ENCODE results near the gene LYG1. TPM values are rescaled to one million over a fixed set of nuclear protein-coding genes. Genes with fewer than 3 reads are reported as not detected.
"Not testable (repeated sequence)": the region's sequence is repeated elsewhere in the genome, so short reads cannot be mapped to it uniquely, and the experiment has no call there.

The LYG1 gene
- total and polyA plus RNA-seq, 4 experiments from 2014 or later: 0.52 to 3.3 (median 2.5) TPM; not detected in 1

- H3K4me1 ChIP-seq (ENCODE audit: insufficient read depth, low read length): peaks cover 51% of the 10 kb centered on the region
- H3K4me3 ChIP-seq (ENCODE audit: low read length in 2 of 2): peak overlapping the region; percentile 73 to 86
- peaks cover 4% of the 10 kb centered on the region for H3K36me3 ChIP-seq (ENCODE audit: insufficient read depth, low read length)
- ChIA-PET POLR2A (ENCODE audit: partially characterized antibody) (interaction anchor here (1.2 to 3.7 kb wide), 8 partner anchors 9 to 1225 kb away, joined by 3 to 25 read pairs (median 10); partner anchors contain the start of genes C2orf15, LIPT1, PDCL3 and REV1), CTCF (ENCODE audit: partially characterized antibody) (interaction anchor here (0.5 to 3.9 kb wide), 7 partner anchors 10 to 272 kb away, joined by 3 to 24 read pairs (median 6); partner anchors contain the start of genes LIPT1, REV1 and TSGA10)
- Mint-ChIP-seq H3K4me1 (peaks cover 21 to 47% (median 26%) of the 10 kb centered on the region in 4 donors), H3K36me3 (peaks cover 0 to 6% of the 10 kb centered on the region in 2 donors), H3K27ac (no peak overlapping the region), H3K27me3 (no peaks in the 10 kb centered on the region), H3K9me3 (no peaks in the 10 kb centered on the region), H3K4me3 (no peak overlapping the region)
- intact Hi-C loops (cut with micrococcal nuclease): loop anchor here (5.0 to 10.0 kb wide), 4 partner anchors 256 to 1693 kb away; partner anchors contain the start of genes COX5B, PDCL3 and RPL31
- peak; percentile 8 to 57 (median 15) for DNase-seq
- H3K27ac ChIP-seq (ENCODE audit: low read depth, low read length): peak overlapping the region; percentile 70
- no peaks in the 10 kb centered on the region for H3K27me3 ChIP-seq (ENCODE audit: insufficient read depth, low read length)
- no peaks in the 10 kb centered on the region for H3K9me3 ChIP-seq (ENCODE audit: control insufficient read depth in 1 of 2, low read length in 2 of 2)
Observed at GRCh38 chr2:99338029-99338585, 37.1 kb upstream of the LYG1 start.

DNA sequence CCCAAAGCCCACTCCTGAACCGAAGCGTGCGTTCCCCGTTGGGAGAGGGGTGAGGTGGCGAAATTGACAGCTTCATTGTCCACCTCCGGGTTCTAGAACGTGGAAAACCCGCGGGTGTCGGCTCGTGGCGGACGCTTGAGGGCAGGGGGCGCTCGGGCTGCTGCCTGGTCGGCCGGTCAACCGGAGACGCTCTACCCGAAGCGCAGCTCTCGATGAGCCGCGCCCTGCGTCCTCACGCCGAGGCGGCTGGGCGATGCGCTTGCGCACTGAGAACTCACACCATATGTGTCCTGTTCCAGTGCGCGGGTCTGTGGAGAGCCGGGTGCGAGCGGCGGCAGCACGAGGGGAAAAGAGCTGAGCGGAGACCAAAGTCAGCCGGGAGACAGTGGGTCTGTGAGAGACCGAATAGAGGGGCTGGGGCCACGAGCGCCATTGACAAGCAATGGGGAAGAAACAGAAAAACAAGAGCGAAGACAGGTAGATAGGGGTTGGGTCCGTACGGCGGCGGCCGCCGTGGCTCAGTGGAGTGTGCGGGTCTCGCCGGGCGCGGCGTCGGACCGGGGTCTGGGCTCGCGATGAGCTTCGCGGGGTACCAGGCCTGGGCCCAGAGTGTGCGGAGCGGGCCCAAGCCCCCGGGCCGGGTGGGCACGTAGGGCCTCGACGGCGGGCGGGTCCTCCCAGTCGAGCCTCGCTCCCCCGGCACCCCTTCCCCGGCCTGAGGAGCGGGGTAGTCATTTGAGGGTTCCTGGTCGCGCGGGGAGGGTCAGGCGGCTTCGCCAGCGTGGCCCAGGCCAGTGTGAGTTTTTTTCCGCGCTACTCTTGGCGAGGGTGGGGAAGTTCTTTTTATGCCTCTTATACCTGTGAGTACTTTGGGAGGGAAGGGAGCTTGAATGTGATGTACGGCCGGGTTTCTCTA, 36.4 kb upstream of the LYG1 start, which contains the start of gene EIF5B:
EIF5B (plus strand) TSS at position 277 of the 916 bp plus-strand sequence; CDS start at position 443, 166 bp downstream.
- Mint-ChIP-seq H3K27me3 (no peaks in the 10 kb centered on the region), H3K27ac (no peak within 1 kb of the TSS), H3K9me3 (no peaks in the 10 kb centered on the region), H3K4me3 (no peak within 1 kb of the TSS), H3K4me1 (peaks cover 23 to 48% (median 26%) of the 10 kb centered on the region in 4 donors), H3K36me3 (peaks cover 3 to 13% of the 10 kb centered on the region in 2 donors)
- Histone ChIP-seq H3K9me3 (ENCODE audit: control insufficient read depth in 1 of 2, low read length in 2 of 2) (no peaks in the 10 kb centered on the region), H3K27me3 (ENCODE audit: insufficient read depth, low read length) (no peaks in the 10 kb centered on the region), H3K36me3 (ENCODE audit: insufficient read depth, low read length) (peaks cover 12% of the 10 kb centered on the region), H3K27ac (ENCODE audit: low read depth, low read length) (peak within 1 kb of the TSS; percentile 70), H3K4me1 (ENCODE audit: insufficient read depth, low read length) (peaks cover 51% of the 10 kb centered on the region), H3K4me3 (ENCODE audit: low read length in 2 of 2) (peak within 1 kb of the TSS; percentile 73 to 86)
- ChIA-PET POLR2A (ENCODE audit: partially characterized antibody) (interaction anchor here (1.2 to 3.7 kb wide), 12 partner anchors 10 to 1226 kb away, joined by 3 to 25 read pairs (median 7); partner anchors contain the start of genes C2orf15, LIPT1, MITD1 and PDCL3), CTCF (ENCODE audit: partially characterized antibody) (interaction anchor here (0.5 to 3.9 kb wide), 17 partner anchors 10 to 271 kb away, joined by 3 to 24 read pairs (median 4); partner anchors contain the start of genes LIPT1, MITD1, MRPL30 and REV1)
- peak; percentile 87 to 90 (median 87) for DNase-seq
- intact Hi-C loops (cut with micrococcal nuclease): loop anchor here (1.0 to 10.0 kb wide), 8 partner anchors 182 to 1693 kb away; partner anchors contain the start of genes ACTR1B, COA5, COX5B and PDCL3

DNA sequence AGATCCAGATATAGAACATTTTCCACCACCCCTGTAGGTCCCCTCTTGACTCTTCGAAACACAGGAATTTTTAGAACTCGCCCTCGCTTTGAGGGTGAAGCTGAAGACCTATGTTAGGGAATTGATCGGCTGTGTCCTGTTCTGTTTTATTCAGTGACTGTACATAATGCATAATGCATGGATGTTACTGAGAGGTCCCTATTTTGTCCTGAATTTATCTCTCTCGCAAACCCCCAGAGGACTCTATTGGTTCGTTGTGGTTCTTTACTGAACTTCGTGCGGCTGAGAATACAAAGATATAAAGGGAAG, 35.8 kb upstream of the LYG1 start:
- peaks cover 51% of the 10 kb centered on the region for H3K4me1 ChIP-seq (ENCODE audit: insufficient read depth, low read length)
- POLR2A ChIA-PET (ENCODE audit: partially characterized antibody): interaction anchor here (1.2 to 3.7 kb wide), 12 partner anchors 11 to 1226 kb away, joined by 4 to 25 read pairs (median 7); partner anchors contain the start of genes C2orf15, LIPT1, MITD1 and PDCL3
- CTCF ChIA-PET (ENCODE audit: partially characterized antibody): interaction anchor here (0.7 to 3.9 kb wide), 15 partner anchors 11 to 271 kb away, joined by 3 to 24 read pairs (median 4); partner anchors contain the start of genes LIPT1, MITD1, MRPL30 and REV1

GRCh38 chr2:99335911-99336803, 35.2 kb upstream of the LYG1 start, which contains the start of gene TXNDC9:
TSS of gene TXNDC9 (minus strand) at chr2:99336333. CDS start at chr2:99333210, 3,123 bp downstream.
- POLR2A ChIA-PET (ENCODE audit: partially characterized antibody): interaction anchor here (0.8 to 3.7 kb wide), 12 partner anchors 11 to 1227 kb away, joined by 3 to 25 read pairs (median 7); partner anchors contain the start of genes C2orf15, LIPT1, MITD1 and PDCL3
- intact Hi-C loops (cut with micrococcal nuclease): loop anchor here (1.0 to 10.0 kb wide), 10 partner anchors 154 to 1691 kb away; partner anchors contain the start of genes ACTR1B, C2orf15, COA5 and COX5B
- H3K27me3 Mint-ChIP-seq: no peaks in the 10 kb centered on the region
- Histone ChIP-seq H3K27me3 (ENCODE audit: insufficient read depth, low read length) (no peaks in the 10 kb centered on the region), H3K9me3 (ENCODE audit: control insufficient read depth in 1 of 2, low read length in 2 of 2) (no peaks in the 10 kb centered on the region), H3K36me3 (ENCODE audit: insufficient read depth, low read length) (peaks cover 23% of the 10 kb centered on the region), H3K4me3 (ENCODE audit: low read length in 2 of 2) (peak within 1 kb of the TSS; percentile 73 to 86), H3K4me1 (ENCODE audit: insufficient read depth, low read length) (peaks cover 55% of the 10 kb centered on the region), H3K27ac (ENCODE audit: low read depth, low read length) (peak within 1 kb of the TSS; percentile 70)
- no peak within 1 kb of the TSS for H3K4me3 Mint-ChIP-seq
- H3K4me1 Mint-ChIP-seq: peaks cover 19 to 44% (median 23%) of the 10 kb centered on the region in 4 donors
- CTCF ChIA-PET (ENCODE audit: partially characterized antibody): interaction anchor here (0.7 to 3.9 kb wide), 12 partner anchors 12 to 196 kb away, joined by 3 to 24 read pairs (median 6); partner anchors contain the start of genes LIPT1, MITD1, MRPL30 and REV1
- H3K9me3 Mint-ChIP-seq: no peaks in the 10 kb centered on the region
- no peak within 1 kb of the TSS for H3K27ac Mint-ChIP-seq
- peak; percentile 97 to 98 (median 98) for DNase-seq
- H3K36me3 Mint-ChIP-seq: peaks cover 8 to 24% of the 10 kb centered on the region in 2 donors

More for the DNA sequence above, 35.8 kb upstream of the LYG1 start:
- DNase-seq: no peak
- Histone ChIP-seq H3K4me3 (ENCODE audit: low read length in 2 of 2) (peak overlapping the region; percentile 73 to 86), H3K9me3 (ENCODE audit: control insufficient read depth in 1 of 2, low read length in 2 of 2) (no peaks in the 10 kb centered on the region), H3K36me3 (ENCODE audit: insufficient read depth, low read length) (peaks cover 17% of the 10 kb centered on the region), H3K27ac (ENCODE audit: low read depth, low read length) (peak overlapping the region; percentile 70), H3K27me3 (ENCODE audit: insufficient read depth, low read length) (no peaks in the 10 kb centered on the region)
- peaks cover 23 to 50% (median 25%) of the 10 kb centered on the region in 4 donors for H3K4me1 Mint-ChIP-seq
- H3K9me3 Mint-ChIP-seq: no peaks in the 10 kb centered on the region
- H3K27ac Mint-ChIP-seq: no peak overlapping the region
- intact Hi-C loops (cut with micrococcal nuclease): loop anchor here (1.0 to 10.0 kb wide), 11 partner anchors 154 to 1692 kb away; partner anchors contain the start of genes ACTR1B, C2orf15, COA5 and COX5B
- no peak overlapping the region for H3K4me3 Mint-ChIP-seq
- peaks cover 8 to 20% of the 10 kb centered on the region in 2 donors for H3K36me3 Mint-ChIP-seq
- no peaks in the 10 kb centered on the region for H3K27me3 Mint-ChIP-seq

GRCh38 chr2:99325384-99325783, 24.4 kb upstream of the LYG1 start:
- H3K4me3 ChIP-seq (ENCODE audit: low read length in 2 of 2): no peak overlapping the region
- CTCF ChIA-PET (ENCODE audit: partially characterized antibody): no interaction called here
- Mint-ChIP-seq H3K4me1 (peaks cover 5 to 8% (median 8%) of the 10 kb centered on the region in 4 donors), H3K27ac (no peak overlapping the region), H3K27me3 (no peaks in the 10 kb centered on the region), H3K9me3 (no peaks in the 10 kb centered on the region), H3K4me3 (no peak overlapping the region), H3K36me3 (peaks cover 48 to 64% of the 10 kb centered on the region in 2 donors)
- intact Hi-C loops (cut with micrococcal nuclease): no loop called here
- no peaks in the 10 kb centered on the region for H3K9me3 ChIP-seq (ENCODE audit: control insufficient read depth in 1 of 2, low read length in 2 of 2)
- H3K36me3 ChIP-seq (ENCODE audit: insufficient read depth, low read length): peaks cover 56% of the 10 kb centered on the region
- no peaks in the 10 kb centered on the region for H3K27me3 ChIP-seq (ENCODE audit: insufficient read depth, low read length)
- DNase-seq: no peak
- POLR2A ChIA-PET (ENCODE audit: partially characterized antibody): interaction anchor here (2.0 kb wide), 1 partner anchor 11 kb away, joined by 4 read pairs; the partner anchor contains the start of genes EIF5B and TXNDC9
- no peak overlapping the region for H3K27ac ChIP-seq (ENCODE audit: low read depth, low read length)
- no peaks in the 10 kb centered on the region for H3K4me1 ChIP-seq (ENCODE audit: insufficient read depth, low read length)

GRCh38 chr2:99317873-99318200, 16.8 kb upstream of the LYG1 start:
- H3K9me3 Mint-ChIP-seq; DNase-seq; CTCF ChIA-PET (ENCODE audit: partially characterized antibody); H3K4me1 Mint-ChIP-seq; H3K4me1 ChIP-seq (ENCODE audit: insufficient read depth, low read length); H3K9me3 ChIP-seq (ENCODE audit: control insufficient read depth in 1 of 2, low read length in 2 of 2); H3K27me3 Mint-ChIP-seq; H3K4me3 Mint-ChIP-seq; H3K27me3 ChIP-seq (ENCODE audit: insufficient read depth, low read length); intact Hi-C loops (cut with micrococcal nuclease); H3K27ac Mint-ChIP-seq; H3K4me3 ChIP-seq (ENCODE audit: low read length in 2 of 2); H3K27ac ChIP-seq (ENCODE audit: low read depth, low read length); POLR2A ChIA-PET (ENCODE audit: partially characterized antibody): not testable (repeated sequence)
- peaks cover 36% of the 10 kb centered on the region for H3K36me3 ChIP-seq (ENCODE audit: insufficient read depth, low read length)
- peaks cover 48 to 50% of the 10 kb centered on the region in 2 donors for H3K36me3 Mint-ChIP-seq
